GM18867 (cell line): ENCODE measurements around the gene KIAA0040.

ENCODE experiments used
- ATAC-seq: cut with Tn5 transposase; IDR thresholded peaks from one replicate; pipeline ENCODE4 v1.9.1; 2021; ENCODE audit warnings: mild to moderate bottlenecking, moderate library complexity; ENCODE audit not compliant: unreplicated experiment

Gene KIAA0040

GRCh38 chr1:175145899-175146528 lies 46.6 kb downstream of the KIAA0040 start:
- no peak for ATAC-seq

- no peak for ATAC-seq
These were observed 54.0 kb downstream of the KIAA0040 start for GRCh38 chr1:175138579-175138978.

- ATAC-seq = no peak
These were observed 55.2 kb downstream of the KIAA0040 start for GRCh38 chr1:175137369-175137768.

- no peak for ATAC-seq
These were observed 56.3 kb downstream of the KIAA0040 start for GRCh38 chr1:175136246-175136645.

GRCh38 chr1:175134500-175134899 lies 58.1 kb downstream of the KIAA0040 start:
- no peak for ATAC-seq

GRCh38 chr1:175133673-175134435 lies 58.7 kb downstream of the KIAA0040 start:
- peak; percentile 44 for ATAC-seq

GRCh38 chr1:175132436-175132835 lies 60.1 kb downstream of the KIAA0040 start:
- no peak for ATAC-seq

GRCh38 chr1:175131095-175131494 lies 61.5 kb downstream of the KIAA0040 start:
- no peak for ATAC-seq

GRCh38 chr1:175130649-175131045 lies 61.9 kb downstream of the KIAA0040 start:
- no peak for ATAC-seq

- no peak for ATAC-seq
These were observed 62.5 kb downstream of the KIAA0040 start for GRCh38 chr1:175129997-175130648.

- ATAC-seq = no peak
These were observed 63.0 kb downstream of the KIAA0040 start for GRCh38 chr1:175129644-175129996.

- ATAC-seq = no peak
These were observed 63.4 kb downstream of the KIAA0040 start for GRCh38 chr1:175129182-175129581.

- no peak for ATAC-seq
These were observed 64.1 kb downstream of the KIAA0040 start for GRCh38 chr1:175128523-175128922.

GRCh38 chr1:175127565-175127964 lies 65.0 kb downstream of the KIAA0040 start:
- ATAC-seq = no peak

GRCh38 chr1:175126347-175126746 lies 66.2 kb downstream of the KIAA0040 start:
- ATAC-seq = no peak

GRCh38 chr1:175124861-175125260 lies 67.7 kb downstream of the KIAA0040 start:
- no peak for ATAC-seq

GRCh38 chr1:175120511-175120910 lies 72.1 kb downstream of the KIAA0040 start:
- ATAC-seq = no peak

- ATAC-seq = peak; percentile 75
These were observed 73.9 kb downstream of the KIAA0040 start for GRCh38 chr1:175118375-175119367.

GRCh38 chr1:175116903-175117302 lies 75.7 kb downstream of the KIAA0040 start:
- no peak for ATAC-seq

- no peak for ATAC-seq
These were observed 76.3 kb downstream of the KIAA0040 start for GRCh38 chr1:175116210-175116798.
